HG03342 (cell line): ENCODE results near the gene COL5A1.

Source experiments
- ATAC-seq: cut with Tn5 transposase; IDR thresholded peaks from one replicate; pipeline ENCODE4 v1.9.1; 2021; ENCODE audit warnings: mild to moderate bottlenecking, moderate library complexity; ENCODE audit not compliant: unreplicated experiment

The COL5A1 gene

GRCh38 chr9:134641173-134641989, at the start of gene COL5A1:
TSS of gene COL5A1 (plus strand) at chr9:134641803. CDS start at chr9:134642188, 385 bp downstream.
- ATAC-seq: no peak

DNA sequence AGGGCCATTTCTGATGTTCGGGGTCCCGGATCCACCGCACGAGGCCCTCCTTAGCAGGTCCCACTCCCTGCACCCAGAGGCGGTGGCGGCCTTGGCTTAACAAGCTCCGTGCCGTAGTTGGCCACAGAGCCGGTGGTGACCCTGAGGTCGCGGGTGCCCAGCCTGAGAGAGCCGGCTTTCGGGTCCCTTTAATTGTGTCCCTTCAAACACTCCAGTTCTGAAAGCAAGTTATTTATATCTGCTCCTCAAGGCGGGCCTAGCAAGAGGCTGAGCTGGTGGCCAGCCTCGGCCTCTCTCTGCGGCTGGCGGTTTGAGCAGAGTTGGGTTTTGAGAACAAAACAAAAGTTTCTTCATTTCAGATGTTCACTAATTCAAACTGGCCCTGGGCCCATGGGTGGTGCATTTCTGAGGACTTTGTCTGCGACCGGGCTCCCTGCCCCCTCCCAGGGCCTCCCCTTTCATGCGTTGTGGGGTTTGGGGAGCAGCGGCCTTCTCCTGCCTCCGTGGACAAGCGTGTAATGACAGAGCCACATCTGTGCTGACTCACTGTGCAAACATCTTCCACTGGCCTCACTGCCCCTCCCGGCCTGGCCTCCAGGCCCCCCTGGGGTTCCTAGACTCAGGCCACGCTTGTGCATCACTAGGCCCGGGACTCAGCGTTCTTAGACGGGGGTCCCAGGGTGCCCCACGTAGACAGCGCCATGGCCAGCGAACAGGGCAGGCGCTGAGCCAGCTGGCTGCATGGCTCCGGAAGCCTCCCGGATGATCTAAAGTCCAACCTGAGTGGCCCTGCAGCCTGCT, 49.4 kb upstream of the COL5A1 start:
- ATAC-seq: no peak

DNA sequence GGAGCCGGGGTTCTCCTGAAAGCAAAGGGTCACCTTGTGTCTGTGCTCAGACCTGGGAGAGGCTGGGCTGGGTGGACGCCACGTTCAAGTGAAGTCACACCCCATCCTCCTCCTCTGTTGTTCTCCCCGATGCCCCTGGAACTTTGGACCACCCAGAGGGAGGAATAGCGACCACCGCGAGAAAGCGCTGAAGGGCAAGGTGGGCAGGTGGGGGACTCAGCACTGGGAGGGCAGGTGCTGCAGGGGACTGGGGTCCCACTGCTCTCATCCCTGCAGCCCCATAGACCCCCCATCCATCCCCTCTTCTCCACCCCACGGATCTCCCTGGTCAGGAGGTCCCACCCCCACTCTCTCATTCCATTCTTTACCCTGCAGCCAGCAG, 48.8 kb upstream of the COL5A1 start:
- no peak for ATAC-seq

- ATAC-seq: no peak
These were observed 48.1 kb upstream of the COL5A1 start for GRCh38 chr9:134593286-134594077.

DNA sequence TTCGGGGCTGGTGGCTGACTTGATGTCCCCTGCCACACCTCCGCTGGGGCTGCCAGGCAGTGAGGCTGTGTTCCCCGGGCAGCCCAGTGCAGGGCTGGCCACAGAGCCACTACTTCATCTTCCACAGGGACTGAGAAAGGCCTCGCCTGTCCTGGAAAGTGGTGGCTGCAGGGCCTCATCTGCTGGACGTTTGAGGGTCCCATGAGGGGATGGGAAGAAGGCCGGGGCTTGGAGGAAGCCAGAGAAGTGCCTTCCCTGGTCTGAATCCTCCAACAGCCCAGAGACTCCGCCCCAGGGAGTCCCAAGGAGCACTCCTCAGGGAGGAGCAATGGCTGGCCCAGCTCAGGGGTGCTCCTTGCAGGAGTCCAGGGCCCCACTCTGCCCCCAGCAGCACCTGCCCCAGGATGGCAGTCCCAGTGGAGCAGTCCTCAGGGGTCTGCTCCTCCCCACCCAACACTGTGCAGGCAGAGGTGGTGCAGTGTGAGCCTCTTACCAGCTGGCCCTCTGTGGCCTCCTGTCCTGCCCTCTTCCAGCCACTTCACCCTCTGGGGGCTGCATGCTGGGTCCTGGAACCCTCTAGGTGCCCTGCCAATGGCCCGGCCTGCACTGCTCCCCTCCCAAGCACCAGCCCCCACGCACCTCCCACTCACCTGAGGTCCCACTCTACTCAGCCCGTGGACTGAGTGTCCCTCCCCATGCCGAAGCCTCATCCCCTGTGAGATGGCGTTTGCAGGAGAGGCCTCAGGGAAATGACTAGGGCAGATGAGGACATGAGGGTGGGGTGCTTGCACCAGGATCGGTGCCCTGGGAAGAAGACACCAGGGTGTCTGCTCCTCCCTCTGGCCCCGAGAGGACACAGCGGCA, 47.3 kb upstream of the COL5A1 start:
- ATAC-seq: no peak

DNA sequence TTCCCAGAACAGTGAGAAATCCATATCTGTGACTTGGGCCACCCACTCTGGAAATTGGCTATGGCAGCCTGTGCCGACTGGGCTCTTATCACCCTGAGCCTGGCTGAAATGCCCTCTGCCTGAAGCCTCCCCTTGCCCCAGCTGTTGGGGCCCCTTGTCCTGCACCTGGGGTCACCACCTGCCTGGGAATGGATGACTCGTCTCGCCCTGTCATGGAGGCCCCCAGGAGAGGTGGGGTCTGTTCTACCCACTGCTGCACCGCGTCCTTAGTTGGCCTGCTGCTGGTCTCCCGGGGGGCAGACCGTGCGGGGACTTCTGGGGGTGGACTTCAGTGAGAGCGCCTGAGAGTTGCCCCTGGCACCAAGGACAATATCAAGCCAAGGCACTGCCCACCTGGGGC, 46.6 kb upstream of the COL5A1 start:
- ATAC-seq: no peak

GRCh38 chr9:134597041-134597913, 44.3 kb upstream of the COL5A1 start:
- no peak for ATAC-seq

DNA sequence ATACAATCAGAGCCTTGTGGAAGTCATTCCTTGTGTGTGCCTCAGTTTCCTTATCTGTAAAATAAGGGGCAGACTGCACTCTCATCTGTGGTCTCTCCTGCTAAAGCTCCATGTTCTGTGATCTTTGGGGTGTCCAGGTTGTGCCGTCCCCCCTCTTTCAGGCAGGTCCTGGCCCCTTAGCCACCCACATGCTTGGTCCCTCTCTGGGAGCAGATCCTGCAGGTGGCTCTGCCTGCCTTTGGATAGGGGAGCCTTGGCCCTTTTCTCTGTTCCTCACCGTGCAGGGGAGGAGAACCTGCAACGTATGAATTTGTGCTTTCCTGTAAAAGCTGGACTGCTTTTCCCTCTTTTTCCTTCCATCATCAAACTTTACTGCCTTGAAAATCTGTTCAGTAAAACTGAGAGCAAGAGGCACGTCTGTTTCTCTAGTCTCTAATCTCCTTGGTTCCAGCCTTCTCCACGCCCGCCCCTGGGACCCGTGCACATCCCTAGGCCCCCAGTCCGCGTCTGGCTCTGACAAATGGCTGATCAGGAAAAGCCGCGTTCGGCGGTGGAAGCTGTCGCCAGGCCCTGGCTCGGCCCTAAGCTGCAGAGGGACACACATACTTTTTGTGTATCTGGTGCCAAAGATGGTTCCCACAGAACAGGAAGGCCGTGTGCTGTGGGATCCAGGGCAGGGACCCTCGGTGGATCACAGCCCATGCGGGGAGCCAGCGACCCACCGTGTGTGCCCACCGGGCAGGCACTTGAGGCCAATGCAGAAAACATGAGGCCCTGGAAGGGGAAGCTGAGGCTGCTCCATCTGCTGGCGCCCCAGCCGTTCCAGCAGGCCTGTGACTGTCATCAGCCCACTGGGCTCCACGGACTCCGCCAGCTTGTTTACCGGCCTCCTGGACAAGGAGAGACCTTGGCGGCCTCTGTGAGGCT, 43.4 kb upstream of the COL5A1 start:
- ATAC-seq: no peak

DNA sequence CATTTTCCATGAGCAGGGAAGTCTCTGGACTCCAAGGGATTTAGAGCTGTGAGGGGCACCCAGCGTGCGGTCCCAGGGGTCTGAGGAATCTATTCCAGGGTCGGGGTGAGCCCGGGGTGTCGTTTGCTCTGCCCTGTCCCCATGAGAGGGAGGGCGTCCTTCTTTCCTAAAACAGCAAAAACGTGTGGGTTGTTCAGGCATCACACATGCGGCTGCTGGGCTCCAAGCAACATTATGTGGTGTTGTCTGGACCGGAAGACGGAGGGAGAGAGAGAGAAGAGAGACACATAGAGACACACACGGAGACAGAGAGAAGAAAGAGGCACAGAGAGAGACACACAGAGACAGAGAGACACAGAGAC, 42.7 kb upstream of the COL5A1 start:
- no peak for ATAC-seq

DNA sequence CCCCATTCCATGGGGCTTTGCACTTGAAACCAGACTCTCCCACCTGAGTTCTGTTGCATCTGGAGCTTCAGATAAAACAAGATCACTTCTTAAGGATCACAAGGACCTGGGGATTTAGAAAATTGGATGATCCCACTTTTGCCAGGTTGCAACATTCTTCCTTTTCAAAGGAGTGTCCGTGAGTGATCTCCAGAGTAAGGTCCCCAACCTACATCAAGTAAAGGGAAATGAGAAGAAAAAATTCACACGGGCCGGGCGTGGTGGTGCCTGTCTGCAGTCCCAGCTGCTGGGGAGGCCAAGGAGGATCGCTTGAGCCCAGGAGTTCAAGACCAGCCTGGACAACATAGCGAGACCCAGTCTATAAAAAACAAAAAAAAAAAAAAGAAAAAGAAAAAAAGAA, 41.2 kb upstream of the COL5A1 start:
- ATAC-seq: no peak

DNA sequence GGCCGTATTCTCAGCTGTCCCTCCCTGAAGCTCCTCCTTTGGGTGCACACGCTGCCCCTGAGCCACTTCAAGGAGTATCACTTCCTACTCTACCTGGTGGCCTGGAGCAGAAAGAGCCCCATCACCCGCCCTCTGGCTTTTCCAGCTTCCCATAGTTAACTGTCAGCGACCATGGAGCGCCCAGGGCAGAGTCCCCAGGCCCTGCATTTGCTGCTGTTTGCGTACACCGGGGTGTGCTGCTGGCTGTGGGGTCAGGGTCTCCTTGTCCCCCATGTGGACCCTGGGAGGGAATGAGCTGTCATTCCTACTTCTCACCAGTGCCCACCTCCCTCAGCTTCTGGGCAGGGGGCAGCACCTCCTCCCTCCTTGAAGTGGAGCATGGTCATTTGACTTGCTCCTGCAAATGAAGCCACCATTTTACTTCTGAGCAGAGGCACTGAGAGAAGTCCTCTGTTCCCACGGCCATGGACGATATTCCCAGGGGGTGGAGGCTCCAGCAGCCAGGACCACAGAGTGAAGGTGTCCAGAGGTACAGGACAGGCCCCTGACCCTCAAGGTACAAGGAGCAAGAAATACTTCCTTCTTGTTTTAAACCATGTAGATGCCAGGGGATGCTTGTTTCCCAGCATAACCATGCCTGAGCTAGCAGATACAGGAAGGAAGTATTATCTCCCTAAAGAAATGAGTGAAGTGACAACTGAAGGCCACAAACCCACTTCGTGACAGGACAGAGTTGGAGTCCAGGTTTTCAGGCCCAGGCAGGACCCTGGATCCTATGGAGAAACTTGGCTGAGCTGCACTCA, 40.6 kb upstream of the COL5A1 start:
- ATAC-seq: no peak

DNA sequence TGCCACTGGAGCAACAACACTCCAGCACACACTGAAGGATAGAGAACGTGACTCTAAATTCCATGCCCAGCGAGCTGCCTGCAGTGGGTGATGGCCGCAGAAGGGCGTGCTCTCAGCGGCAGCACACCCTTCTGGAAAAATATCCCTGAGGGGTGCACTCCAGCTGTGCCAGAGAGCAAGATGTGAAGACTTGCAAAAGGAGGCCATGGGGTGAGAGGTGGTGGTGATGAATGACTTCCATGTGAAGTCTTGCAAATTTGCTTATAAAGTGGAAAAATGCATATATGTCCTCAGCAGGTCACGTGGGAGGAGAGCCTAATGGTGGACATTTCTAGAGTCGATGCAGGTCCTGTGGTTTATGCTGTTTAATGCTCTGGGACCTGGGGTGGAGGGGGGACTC, 39.8 kb upstream of the COL5A1 start:
- ATAC-seq: no peak

DNA sequence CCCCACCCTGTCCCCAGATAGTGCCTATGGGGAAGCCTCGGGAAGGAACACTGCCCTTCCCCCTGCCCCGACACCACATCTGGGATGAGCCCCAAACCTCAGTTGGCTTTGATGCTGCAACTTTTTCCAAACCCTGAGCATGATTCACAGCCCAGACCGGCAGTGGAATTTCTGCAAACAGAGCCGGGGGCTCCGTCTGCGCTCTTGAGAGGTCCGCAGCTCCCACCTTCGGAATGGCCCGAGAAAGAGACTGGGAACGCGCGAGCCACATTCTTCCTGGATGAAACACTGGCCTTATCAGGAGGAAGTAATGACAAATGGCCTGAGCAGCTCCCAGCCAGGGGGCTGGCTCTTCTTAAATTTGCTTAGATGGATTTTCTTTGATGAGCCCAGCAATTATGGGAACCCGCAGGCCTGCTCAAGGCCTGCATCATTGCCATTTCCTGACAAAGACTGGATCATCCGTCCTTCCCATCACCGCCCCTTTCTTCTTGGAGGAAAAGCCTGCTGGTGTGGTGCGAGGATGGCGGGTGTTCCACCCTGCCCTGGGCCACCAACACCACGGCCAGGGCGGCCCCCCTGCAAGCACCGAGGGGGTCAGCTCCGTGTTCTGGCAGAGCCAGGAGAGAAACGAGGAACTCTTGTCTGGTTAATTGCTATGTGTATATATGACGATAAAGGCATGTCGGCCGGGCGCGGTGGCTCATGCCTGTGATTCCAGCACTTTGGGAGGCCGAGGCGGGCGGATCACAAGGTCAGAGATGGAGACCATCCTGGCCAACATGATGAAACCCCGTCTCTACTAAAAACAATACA, 38.8 kb upstream of the COL5A1 start:
- no peak for ATAC-seq

DNA sequence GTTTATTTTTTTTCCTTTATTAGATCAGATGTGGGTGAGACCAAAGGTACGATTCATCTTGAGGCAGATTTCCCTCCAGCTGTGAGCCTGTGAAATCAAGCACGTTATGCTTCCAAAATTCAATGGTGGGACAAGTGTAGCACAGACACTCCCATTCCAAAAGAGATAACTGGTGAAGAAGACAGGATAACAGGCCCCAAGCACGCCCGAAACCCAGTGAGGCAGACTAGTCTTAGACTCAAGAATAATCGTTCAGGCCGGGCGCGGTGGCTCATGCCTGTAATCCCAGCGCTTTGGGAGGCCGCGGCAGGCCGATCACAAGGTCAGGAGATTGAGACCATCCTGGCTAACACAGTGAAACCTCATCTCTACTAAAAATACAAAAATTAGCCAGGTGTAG, 36.8 kb upstream of the COL5A1 start:
- ATAC-seq: no peak

- no peak for ATAC-seq
These were observed 36.1 kb upstream of the COL5A1 start for GRCh38 chr9:134605351-134605965.

GRCh38 chr9:134605966-134606357, 35.6 kb upstream of the COL5A1 start:
- ATAC-seq: no peak
